ENCODE data around the gene REEP6.
"Not testable (repeated sequence)": the region's sequence is repeated elsewhere in the genome, so short reads cannot be mapped to it uniquely, and the experiment has no call there.

The REEP6 gene

DNA sequence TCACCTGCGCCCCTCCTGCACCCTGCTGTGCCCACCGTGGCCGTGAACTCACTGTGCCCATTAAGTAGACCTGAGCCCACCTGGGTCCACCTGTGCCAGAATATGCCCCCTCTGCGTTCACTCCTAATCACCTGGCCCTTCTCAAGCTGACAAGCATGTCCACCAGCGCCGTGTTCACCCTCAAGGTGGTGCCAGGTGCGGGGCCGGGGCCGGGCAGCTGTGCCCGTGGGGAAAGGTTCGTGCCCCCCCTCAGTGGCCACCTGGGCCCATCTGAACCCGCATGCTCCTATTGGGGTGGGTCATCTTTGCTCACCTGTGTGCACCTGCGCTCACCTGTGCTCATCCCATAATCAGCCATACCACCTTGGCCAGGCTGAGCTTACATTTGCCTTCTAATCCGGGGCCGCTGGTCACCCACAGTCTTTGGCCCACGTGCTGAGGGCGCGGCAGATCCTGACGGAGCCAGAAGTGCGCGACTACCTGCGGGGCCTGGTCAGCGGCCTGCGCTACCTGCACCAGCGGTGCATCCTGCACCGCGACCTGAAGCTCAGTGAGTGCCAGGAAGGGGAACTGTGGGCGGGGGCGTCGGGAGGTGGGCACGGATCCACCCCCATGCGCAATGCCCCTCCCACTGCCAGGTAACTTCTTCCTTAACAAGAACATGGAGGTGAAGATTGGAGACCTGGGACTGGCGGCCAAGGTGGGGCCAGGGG, 35.2 kb downstream of the REEP6 start:
- no peak for DNase-seq

DNA sequence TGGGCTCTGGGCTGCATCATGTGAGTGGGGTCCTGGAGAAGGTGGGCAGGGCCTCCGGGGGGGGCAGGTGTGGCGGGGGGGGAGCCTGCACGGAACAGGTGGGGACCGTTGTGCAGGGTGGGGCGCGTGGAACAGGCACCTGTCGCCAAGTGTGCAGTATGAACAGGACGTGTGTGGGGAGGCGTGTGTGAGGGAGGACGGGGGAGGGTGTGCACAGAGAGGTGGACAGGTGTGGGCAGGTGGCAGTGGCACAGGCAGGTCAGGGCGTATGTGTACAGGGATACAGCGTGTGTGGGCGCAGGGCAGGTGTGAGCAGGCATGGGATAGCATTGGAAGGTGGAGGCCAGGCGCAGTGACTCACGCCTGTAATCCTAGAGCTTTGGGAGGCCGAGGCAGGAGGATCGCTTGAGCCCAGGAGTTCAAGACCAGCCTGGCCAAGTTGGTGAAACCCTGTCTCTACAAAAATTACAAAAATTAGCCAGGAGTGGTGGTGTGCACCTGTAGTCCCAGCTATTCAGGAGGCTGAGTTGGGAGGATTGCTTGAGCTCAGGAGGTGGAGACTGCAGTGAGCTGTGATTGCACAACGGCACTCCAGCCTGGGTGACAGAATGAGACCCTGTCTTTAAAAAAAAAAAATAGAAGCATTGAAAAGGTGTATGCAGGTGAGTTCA, 36.1 kb downstream of the REEP6 start:
- no peak for DNase-seq

DNA sequence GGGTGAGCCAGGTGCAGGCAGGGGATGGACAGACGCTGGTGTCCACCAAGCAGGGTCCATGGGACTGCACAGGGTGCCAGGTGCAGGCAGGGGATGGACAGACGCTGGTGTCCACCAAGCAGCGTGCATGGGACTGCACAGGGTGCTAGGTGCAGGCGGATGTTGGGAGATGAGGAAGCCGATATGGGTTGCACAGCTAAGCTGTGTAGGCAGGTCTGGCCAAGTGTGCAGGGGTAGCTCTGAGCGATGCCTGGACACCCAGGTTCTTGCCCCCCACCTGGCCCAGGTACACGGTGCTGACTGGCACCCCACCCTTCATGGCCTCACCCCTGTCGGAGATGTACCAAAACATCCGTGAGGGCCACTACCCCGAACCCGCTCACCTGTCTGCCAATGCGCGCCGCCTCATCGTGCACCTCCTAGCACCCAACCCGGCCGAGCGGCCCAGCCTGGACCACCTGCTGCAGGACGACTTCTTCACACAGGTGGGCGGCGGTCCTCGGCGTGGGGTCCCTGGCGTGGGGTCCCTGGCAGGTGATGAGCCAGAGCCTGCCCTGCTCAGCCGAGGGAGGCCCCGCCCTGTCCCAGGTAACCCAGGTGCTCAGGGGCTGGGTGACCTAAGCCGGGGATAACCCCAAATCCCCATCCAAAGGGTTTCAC, 36.8 kb downstream of the REEP6 start:
- no peak for DNase-seq

DNA sequence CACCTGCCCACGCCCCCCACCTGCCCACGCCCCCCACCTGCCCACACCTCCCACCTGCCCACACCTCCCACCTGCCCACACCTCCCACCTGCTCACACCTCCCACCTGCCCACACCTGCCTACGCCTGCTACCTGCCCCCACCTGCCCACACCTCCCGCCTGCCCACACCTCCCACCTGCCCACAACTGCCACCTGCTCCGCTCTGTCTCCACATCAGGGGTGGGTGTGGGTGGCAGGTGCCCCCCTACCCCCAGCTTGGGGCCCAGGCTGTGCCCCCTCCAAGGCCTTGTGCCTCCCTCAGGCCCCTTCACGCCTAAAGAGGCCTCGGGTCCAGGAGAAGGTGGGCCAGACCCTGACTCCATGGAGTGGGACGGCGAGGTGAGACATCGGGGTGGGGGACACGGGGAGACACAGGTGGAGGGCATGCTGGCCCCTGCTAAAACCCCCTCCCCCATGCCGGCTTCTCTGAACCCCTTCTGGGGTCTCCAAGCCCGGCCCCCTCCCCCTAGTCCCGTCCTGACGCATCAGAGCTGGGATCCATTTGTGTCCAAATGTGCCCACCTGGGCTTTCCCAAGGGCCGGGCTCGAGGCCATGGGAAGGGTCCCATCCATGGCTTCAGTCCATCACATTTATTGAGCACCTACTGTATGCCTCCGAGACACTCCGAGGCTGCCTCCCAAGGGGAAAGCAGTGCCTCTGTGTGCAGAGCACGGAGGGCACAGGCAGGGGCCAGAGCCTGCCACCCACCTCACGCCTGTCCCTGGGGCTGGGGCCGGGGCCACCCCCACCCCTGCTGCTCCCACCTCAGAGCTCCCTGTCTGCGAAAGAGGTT, 37.8 kb downstream of the REEP6 start:
- no peak for DNase-seq

DNA sequence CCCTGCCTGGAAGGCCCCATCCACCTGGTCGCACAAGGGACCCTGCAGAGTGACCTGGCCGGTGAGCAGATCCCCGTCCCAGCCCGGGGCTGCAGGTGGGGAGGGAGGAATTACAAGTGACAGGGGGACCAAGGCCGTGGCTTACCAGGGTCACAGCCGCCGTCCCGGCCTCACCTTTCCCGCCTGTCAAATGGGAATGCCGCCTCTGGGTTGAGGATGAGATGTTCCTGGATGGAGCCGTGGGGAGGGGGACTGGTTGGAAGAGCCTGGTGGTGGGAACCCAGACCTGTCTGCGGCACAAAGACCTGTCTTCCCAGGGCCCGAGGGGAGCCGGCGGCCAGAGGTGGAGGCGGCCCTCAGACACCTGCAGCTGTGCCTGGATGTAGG, 38.4 kb downstream of the REEP6 start:
- no peak for DNase-seq

DNA sequence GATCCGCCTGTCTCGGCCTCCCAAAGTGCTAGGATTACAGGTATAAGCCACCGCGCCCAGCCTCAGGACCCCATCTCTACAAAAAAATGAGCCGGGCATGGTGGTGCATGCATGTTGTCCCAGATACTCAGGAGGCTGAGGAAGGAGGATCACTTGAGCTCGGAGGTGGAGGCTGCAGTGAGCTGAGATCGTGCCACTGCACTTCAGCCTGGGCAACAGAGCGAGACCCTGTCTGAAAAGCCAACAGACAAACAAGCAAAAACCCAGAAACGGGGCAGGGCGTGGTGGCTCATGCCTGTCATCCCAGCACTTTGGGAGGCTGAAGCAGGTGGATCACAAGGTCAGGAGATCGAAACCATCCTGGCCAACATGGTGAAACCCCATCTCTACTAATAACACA, 39.9 kb downstream of the REEP6 start:
- DNase-seq = not testable (repeated sequence)

DNA sequence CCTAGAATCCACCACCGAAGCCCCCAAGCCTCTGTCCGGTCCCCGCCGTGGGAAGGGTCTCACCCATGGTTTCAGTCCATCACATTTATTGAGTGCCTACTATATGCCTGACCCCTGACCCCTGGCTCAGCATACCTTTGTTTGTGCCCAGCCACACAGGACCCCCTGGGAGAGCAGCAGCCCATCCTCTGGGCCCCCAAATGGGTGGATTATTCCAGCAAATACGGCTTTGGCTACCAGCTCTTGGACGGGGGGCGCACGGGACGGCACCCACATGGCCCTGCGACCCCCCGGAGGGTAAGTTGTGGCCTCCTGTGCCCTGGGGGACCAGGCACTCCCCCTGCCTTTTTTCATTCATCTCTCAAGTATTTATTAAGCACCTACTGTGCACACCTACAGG, 40.6 kb downstream of the REEP6 start:
- DNase-seq = no peak

DNA sequence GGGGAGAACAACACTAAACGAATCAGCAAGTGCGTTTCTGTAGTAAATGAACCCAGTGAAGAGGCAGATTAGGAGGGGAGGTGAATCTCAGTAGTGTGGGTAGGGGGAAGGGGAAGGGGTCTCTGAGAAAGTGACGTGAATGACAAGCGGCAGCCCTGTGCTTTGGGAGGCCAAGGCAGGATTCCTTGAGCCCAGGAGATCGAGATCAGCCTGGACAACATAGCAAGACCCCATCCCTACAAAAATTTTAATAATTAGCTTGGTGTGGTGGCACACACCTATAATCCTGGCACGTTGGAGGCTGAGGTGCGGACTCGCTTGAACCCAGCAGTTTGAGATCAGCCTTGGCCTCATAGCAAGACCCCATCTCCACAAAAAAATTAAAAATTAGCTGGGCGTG, 41.0 kb downstream of the REEP6 start:
- no peak for DNase-seq

DNA sequence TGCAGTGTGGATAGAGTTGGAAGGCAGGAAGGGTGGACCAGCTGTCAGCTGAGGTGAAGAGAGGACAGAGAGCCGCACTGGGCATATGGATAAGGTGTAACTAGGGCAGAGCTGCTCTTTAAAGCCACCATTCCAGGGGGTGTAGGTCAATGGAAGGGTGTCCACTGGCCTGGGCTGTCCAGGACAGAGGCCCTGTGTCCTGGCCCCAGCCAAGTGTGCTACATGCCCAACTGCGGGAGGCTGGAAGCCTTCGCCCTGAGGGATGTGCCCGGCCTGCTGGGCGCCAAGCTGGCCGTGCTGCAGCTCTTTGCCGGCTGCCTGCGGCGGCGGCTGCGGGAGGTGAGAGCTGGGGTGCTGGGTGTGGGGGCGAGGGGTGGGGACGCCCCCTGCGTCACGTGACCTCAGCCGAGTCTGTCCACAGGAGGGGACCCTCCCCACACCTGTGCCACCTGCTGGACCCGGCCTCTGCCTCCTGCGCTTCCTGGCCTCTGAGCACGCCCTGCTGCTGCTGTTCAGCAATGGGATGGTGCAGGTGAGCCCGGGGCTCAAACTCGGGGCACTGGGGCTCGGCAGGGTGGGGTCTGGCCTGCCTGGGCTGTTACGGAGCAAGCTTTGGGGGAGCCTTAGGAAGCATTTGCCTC, 42.6 kb downstream of the REEP6 start:
- DNase-seq = no peak

DNA sequence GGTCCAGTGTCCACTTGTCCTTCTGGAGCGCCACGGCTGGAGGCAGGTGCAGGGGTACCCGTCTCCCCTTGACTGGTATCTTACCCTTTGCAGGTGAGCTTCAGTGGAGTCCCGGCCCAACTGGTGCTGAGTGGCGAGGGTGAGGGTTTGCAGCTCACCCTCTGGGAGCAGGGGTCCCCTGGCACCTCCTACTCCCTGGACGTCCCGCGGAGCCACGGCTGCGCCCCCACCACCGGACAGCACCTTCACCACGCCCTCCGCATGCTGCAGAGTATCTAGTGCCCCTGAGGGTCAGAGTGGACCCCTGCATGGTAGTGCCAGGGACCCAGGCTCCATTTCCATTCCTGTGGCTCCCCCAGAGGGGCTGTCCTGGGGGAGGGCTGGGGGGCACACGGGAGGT, 44.0 kb downstream of the REEP6 start:
- no peak for DNase-seq

DNA sequence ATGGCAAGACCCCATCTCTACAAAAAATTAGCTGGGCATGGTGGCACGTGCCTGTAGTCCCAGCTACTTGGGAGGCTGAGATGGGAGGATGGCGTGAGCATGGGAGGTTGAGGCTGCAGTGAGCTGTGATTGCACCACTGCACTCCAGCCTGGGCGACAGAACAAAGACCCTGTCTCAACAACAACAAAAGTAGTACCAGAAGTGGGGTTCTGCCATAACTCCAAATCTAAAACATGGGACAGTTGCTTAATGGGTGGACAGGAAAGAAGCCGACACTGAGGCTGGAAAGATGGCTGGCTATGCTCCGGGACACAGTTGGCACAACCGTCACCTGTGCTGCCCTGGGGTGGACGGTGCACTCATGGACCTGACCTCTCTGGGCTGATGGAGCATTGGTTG, 44.7 kb downstream of the REEP6 start:
- not testable (repeated sequence) for DNase-seq

DNA sequence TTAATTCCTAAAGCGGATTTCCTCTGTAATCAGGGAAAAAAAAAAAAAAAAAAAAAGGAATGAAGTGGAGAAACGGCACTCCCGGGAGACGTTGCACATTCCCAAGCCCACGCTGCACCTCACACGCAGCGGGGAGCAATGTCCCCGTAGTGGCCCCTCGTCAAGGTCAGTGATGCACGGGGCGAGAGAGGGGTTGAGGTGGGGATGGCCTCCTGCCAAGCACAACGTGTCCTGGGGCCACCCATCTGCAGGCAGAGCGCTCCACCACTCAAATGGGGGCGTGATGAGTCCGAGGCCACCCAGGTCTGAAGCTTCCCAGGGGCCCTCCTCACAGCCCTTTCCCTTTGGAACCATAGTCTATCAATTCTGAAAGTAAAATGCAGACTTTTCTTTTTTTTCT, 48.0 kb downstream of the REEP6 start:
- no peak for DNase-seq

DNA sequence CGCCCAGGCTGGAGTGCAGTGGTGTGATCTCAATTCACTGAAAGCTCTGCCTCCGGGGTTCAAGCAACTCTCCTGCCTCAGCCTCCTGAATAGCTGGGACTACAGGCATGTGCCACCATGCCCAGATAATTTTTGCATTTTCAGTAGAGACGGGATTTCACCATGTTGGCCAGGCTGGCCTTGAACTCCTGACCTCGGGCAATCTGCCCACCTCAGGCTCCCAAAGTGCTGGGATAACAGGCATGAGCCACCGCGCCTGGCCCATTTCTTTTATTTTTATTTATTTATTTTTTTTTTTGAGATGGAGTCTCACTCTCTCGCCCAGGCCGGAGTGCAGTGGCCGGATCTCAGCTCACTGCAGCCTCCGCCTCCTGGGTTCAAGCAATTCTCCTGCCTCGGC, 48.8 kb downstream of the REEP6 start:
- DNase-seq = not testable (repeated sequence)

DNA sequence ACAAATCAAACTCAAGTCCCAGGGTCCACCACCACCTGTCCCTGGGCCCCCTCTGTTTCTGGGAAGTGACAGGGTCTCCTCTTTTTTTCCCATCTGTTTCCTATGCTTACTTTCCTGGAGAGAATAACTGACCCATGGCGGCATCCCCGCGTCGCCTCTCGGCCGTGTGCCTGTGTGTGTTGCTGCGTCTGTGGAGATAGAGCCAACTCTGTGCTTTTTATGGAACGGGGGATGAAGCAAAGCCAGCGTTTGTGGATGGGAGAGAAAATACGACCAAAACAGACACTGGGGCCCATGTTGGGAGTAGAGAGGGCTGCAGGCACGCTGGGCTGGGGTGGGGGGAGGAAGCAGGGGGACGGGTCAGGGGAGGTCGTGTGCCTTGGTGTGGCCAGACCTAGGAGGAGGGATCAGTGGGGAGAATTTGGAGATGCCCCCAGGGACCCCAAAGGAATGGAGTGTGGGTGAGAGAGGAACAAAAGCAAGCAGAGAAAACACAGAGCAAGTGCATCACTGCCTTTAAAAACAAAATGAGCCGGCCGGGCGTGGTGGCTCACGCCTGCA, 49.5 kb downstream of the REEP6 start:
- no peak for DNase-seq

Data from NCI-H2171 (cell line).